NCI-H460 (cell line): ENCODE data around the gene MFAP4. TPM values are rescaled to one million over a fixed set of nuclear protein-coding genes. Genes with fewer than 3 reads are reported as not detected.

Experiments
- DNase-seq: peaks from one replicate; pipeline ENCODE4 v3.0.0-alpha.2; 2016; ENCODE audit warnings: low read depth; ENCODE audit errors: extremely low read depth
- total RNA-seq: library from RNA; depleted of rRNA; stranded (reverse); fragments of >200 nt; shearing (Covaris generic); gene quantifications from 2 replicates; pipeline ENCODE4 v1.2.3, GENCODE V29; 2014

Gene MFAP4
- total RNA-seq, 1 experiment from 2014 or later: not detected

- no peak for DNase-seq
These were observed 14.0 kb downstream of the MFAP4 start for GRCh38 chr17:19372866-19373504.

DNA sequence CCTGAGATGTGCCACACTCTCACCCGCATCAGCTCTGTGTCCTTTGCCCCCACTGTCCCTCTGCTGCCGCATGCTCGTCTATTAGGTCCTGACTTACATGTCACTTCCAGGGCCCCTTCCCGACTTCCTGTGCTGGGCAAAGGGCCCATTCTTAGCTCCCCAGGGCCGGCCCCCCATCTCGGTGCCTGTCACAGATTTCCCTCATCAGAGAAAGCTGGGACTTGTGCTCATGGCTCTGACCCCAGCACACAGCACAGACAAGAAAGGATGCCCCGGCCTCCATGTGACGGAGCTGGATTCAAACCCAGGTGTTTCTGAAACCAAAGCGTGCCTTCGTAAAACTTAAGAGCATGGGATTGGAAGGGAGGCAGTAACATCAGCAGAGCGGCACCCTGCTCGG lies 14.6 kb downstream of the MFAP4 start:
- no peak for DNase-seq

GRCh38 chr17:19372011-19372370 lies 15.0 kb downstream of the MFAP4 start:
- no peak for DNase-seq

GRCh38 chr17:19371259-19372010 lies 15.6 kb downstream of the MFAP4 start:
- DNase-seq: no peak

DNA sequence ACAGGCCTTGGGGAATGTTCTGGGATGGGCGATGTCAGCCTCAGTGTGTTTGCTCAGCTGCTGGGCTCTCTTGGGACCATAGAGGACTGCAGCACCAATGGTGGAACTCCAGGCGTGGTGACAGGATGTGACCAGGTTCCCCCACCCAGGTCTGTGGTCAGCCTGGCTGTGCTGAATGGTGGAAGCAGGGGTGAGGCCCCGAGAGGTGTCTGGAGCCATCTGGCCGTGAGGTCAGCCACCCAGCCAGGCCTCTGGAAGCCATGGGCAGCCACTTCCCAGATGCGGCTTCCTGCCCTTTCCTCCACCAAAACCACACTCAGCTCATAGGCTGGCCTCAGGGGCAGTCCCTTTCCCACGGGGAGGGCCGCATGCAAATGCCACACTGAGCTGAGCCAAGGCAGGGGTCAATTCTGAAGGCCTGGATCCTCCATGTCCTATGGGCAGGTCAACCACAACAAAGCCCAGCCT lies 16.5 kb downstream of the MFAP4 start:
- no peak for DNase-seq

DNA sequence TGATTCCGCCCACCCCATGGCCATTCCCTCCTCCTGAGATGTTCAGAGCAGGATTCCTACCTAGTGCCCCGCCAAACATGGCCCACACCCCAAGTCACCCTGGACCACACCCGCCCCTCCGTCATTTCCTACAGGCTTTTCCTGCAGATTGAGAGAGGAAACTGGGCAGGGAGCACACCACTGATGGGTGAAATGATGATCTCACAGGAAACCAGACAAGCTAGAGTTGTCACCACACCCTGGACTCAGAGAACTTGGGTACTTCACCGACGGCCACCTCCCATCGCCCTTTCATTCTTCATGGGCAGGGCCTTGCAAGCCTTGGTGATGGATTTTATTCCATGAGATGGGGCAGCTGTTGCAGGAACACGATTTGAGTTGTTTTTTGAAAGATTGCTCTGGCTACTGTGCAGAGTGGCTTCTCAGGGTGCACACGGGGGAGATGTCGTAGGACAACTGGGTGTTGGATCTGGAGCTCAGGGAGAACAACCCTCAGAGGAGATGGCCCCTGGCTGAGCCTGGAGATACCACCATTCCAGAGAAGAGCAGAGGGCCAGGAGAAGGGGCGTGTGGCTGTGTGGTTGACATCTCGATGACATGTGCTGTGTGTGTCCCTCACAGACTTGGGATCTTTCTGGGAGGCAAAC lies 17.0 kb downstream of the MFAP4 start:
- DNase-seq: no peak

GRCh38 chr17:19369107-19369778 lies 17.7 kb downstream of the MFAP4 start:
- DNase-seq: no peak

DNA sequence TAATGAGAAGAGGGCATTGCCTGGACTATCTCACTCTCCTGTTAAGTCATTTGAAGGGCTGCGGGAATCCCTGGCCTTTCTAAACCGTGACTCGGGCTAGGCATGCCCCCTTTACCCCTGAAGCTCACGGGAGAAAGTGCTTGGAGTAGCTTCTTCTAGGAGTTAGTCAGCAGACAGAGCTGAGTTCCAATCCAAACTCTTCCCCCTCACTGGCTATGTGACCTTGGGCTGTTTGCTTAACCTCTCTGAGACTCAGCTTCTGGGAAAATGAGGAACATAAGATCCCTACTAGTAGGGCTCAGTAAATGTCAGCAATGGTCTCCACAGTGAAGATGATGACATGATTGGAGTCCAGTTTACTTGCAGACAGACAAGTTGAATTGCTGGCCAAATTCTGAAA lies 18.8 kb downstream of the MFAP4 start:
- DNase-seq: no peak

DNA sequence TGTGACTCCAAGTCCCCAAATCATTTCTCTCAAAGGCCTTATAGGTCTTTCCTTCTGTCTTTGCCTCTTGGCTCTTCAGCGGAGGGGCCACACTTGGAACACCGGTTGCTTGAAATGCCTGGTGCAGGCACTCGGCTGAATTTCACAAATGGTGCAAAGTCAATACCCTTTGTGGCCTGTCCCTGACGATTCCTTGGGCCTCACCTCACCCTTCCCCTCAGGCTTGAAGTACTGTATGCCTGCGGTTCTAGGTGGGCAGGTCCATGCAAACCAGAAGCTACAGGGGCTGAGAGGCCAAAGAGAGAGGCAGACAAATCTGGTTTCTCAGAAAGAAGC lies 20.4 kb downstream of the MFAP4 start:
- DNase-seq: no peak

DNA sequence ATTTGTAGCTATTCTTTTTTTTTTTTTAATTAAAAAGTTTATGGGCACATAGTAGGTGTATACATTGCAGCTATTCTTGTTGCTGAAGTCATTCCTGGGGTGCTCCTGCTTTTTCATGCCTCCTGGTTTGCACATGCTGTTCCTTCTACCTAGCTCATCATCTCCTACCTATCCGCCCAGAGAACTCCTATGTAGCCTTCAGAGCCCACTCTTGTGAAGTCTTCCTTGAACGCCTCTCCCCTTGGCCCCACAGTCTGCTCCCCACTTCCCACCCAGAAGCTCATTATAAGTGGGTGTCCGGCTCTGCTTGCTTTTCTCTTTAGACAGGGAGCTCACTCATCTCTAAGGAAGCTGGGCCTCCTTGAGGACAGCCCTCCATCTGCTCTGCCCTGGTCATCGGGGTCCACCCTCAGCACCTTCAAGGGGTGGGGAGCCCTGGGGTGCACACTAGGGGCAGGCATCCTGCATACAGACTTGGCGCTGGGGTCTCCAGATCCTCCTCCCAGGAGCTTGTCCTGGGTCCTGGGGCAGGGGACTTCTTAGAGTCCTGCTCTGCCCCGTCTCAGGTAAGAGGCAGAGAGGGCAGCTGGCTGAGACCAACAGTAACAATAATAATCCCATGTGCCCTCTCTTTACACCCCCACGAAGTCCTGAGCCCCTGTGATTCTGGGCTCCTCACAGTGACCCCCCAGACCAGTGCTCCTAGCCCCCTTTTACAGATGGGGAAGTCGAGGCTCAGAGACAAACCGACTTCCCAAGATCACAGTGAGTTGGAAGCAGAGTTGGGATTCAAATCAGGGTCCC lies 21.0 kb downstream of the MFAP4 start:
- no peak for DNase-seq

- no peak for DNase-seq
These were observed 21.5 kb downstream of the MFAP4 start for GRCh38 chr17:19365499-19365817.

- DNase-seq: no peak
These were observed 22.1 kb downstream of the MFAP4 start for GRCh38 chr17:19364699-19365498.

GRCh38 chr17:19363460-19364035 lies 23.4 kb downstream of the MFAP4 start:
- no peak for DNase-seq

DNA sequence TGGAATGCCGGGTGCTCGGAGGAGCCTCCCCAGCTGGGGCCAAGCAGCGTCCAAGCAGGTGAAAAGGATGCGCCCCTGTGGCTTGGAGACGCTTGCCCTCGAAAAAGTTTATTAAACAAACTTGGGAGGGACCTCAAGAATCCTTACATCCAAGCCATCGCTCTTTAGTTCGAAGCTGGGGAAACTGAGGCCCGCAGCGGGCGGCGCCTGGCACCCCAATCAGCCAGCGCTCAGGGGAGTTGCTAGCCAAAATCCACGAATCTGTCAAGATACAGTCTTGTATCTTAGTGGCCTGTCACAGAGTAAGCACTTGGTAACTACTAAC lies 23.9 kb downstream of the MFAP4 start:
- no peak for DNase-seq

GRCh38 chr17:19362277-19363113 lies 24.5 kb downstream of the MFAP4 start, which contains the start of gene B9D1:
B9D1 (minus strand) TSS chr17:19362723; CDS start chr17:19362569, 154 bp downstream.
- DNase-seq: peak; percentile 90

DNA sequence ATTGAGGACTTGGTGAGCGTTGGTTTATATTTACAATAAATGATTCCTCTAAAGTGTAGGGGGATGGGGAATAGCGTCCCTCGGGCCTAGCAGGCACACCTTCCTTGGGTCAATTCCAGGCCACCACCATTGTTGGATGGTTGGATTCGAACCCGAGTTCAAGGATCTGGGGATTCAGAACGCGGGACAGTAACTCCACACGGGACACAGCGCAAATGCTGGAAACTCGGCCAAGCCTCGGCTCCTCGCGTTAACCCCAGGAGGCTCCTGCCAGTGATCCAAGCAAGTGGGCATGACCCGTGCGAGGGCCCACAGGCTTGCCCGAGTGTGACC lies 25.1 kb downstream of the MFAP4 start:
- no peak for DNase-seq

- DNase-seq: no peak
These were observed 25.7 kb downstream of the MFAP4 start for GRCh38 chr17:19361326-19361725.

DNA sequence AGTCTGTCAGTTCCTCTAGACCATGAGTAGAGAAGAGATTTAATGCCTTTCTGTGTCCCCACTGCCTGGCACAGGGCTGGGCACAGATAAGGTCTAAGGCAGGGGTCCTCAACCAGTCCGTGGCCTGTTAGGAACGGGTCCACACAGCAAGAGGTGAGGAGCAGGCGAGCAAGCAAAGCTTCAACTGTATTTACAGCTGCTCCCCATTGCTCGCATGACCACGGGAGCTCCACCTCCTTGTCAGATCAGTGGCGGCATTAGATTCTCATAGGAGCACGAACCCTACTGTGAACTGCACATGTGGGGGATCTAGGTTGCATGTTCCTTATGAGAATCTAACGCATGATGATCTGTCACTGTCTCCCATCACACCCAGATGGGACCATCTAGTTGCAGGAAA lies 26.2 kb downstream of the MFAP4 start:
- DNase-seq: no peak

DNA sequence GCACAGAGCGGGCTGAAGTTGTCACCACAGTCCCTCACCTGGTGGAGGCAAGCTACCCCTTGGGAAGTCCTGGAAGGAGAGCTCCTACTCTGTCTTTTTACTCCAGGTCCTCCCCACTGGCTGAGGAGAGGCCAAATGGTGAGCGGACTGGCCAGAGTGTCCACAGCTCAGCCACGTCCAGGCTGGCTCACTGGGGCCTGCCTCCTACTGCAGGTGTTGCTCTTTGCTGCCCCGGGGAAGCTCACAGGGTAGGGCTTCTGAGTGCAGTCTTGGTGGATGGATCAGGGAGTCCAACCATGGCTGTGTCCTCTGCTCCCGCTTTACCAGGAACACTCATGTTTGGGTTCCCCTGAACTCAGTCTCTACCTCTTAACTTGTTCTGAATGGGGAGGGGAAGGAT lies 27.1 kb downstream of the MFAP4 start:
- no peak for DNase-seq
